PFSK-1 (cell line): Measurements from ENCODE around the gene AGER.

ENCODE experiments used
- FOXP2 ChIP-seq: optimal IDR thresholded peaks from 2 replicates; pipeline ENCODE3; 2011; ENCODE audit warnings: borderline replicate concordance, control low read depth, inconsistent platforms; ENCODE audit not compliant: insufficient read depth; ENCODE audit errors: extremely low read length, extremely low read depth
- POLR2AphosphoS5 ChIP-seq: IDR thresholded peaks from 2 replicates; pipeline ENCODE4 v1.6.1; 2012; ENCODE audit warnings: low read depth, mild to moderate bottlenecking, control low read depth, low read length, moderate library complexity
- TAF1 ChIP-seq: IDR thresholded peaks from 2 replicates; pipeline ENCODE4 v1.6.1; 2012; ENCODE audit warnings: low read length, control low read depth, borderline replicate concordance; ENCODE audit not compliant: insufficient read depth
- TF ChIP-seq, protein P1 (sequence below), 2 experiments: IDR thresholded peaks; 2 replicates each; pipeline versions ENCODE4 v1.6.1 to v1.8.0; 2011 to 2012; ENCODE audit warnings: low read depth in 2 of 2, low read length in 2 of 2, control low read depth in 1 of 2, inconsistent platforms in 1 of 2, mild to moderate bottlenecking in 1 of 2, moderate library complexity in 1 of 2; ENCODE audit not compliant: insufficient read depth in 1 of 2

DNA sequence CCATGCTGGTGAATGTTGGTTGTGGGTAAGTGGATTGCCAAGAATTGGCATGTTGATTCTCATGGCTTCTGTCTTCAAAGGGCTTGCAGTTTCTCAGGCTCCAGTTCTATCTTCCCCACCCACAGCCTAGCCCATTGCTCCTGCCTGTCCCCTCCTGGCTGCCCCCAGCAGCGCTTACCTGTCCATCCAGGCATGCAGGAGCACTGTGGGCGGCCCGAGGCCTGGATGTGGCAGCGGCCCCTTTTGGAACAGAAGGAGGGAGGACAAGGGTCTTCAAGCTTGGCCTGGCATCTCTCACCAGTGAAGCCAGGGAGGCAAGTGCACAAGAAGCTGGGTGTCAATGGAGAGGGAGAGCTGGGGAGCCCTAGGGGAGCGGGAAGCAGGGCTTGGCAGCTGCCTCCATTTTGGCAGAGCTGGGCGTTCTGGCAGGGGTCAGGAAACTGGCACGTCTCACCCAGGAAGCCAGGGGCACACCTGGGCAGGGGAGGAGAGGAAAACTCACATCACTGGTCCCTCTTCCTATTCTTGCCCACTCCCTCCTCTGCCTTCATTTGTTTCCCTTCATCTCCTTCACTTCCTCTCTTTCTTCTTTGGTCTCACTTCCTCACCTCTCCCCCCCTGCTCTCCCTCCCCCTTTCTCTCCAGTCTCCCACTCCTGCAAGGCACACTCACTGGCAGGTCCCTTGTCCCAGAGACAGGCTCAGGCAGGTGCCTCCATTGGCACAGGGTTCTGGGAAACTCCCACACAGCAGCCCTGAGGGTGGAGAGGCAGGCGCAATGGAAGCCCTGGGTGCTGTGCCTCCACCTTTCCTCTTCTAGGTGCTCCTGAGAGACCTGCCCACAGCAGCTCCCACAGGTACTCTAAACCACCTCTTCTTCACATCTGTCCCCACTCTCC, 38.5 kb upstream of the AGER start:
- TF ChIP-seq POLR2AphosphoS5 (no peak), TAF1 (no peak), FOXP2 (no peak)
- TF ChIP-seq, protein P1, sequence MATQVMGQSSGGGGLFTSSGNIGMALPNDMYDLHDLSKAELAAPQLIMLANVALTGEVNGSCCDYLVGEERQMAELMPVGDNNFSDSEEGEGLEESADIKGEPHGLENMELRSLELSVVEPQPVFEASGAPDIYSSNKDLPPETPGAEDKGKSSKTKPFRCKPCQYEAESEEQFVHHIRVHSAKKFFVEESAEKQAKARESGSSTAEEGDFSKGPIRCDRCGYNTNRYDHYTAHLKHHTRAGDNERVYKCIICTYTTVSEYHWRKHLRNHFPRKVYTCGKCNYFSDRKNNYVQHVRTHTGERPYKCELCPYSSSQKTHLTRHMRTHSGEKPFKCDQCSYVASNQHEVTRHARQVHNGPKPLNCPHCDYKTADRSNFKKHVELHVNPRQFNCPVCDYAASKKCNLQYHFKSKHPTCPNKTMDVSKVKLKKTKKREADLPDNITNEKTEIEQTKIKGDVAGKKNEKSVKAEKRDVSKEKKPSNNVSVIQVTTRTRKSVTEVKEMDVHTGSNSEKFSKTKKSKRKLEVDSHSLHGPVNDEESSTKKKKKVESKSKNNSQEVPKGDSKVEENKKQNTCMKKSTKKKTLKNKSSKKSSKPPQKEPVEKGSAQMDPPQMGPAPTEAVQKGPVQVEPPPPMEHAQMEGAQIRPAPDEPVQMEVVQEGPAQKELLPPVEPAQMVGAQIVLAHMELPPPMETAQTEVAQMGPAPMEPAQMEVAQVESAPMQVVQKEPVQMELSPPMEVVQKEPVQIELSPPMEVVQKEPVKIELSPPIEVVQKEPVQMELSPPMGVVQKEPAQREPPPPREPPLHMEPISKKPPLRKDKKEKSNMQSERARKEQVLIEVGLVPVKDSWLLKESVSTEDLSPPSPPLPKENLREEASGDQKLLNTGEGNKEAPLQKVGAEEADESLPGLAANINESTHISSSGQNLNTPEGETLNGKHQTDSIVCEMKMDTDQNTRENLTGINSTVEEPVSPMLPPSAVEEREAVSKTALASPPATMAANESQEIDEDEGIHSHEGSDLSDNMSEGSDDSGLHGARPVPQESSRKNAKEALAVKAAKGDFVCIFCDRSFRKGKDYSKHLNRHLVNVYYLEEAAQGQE (IDR thresholded peaks at IDR 0.05; ENCODE audit: insufficient read depth in 1 of 2, low read depth in 2 of 2, low read length in 2 of 2): no peak
